GM18868 (cell line): ENCODE data around the gene SCAI.
"Not testable (repeated sequence)": the region's sequence is repeated elsewhere in the genome, so short reads cannot be mapped to it uniquely, and the experiment has no call there.

Experiments used
- ATAC-seq: cut with Tn5 transposase; IDR thresholded peaks from one replicate; pipeline ENCODE4 v1.9.1; 2021; ENCODE audit warnings: mild to moderate bottlenecking, moderate library complexity; ENCODE audit not compliant: unreplicated experiment

Gene SCAI

GRCh38 chr9:125106285-125106893 lies 36.9 kb downstream of the SCAI start:
- no peak for ATAC-seq

GRCh38 chr9:125103770-125104460 lies 39.4 kb downstream of the SCAI start:
- ATAC-seq: no peak

- ATAC-seq: no peak
Measured at GRCh38 chr9:125103021-125103420, 40.3 kb downstream of the SCAI start.

- ATAC-seq: no peak
Measured at GRCh38 chr9:125100822-125101221, 42.5 kb downstream of the SCAI start.

DNA sequence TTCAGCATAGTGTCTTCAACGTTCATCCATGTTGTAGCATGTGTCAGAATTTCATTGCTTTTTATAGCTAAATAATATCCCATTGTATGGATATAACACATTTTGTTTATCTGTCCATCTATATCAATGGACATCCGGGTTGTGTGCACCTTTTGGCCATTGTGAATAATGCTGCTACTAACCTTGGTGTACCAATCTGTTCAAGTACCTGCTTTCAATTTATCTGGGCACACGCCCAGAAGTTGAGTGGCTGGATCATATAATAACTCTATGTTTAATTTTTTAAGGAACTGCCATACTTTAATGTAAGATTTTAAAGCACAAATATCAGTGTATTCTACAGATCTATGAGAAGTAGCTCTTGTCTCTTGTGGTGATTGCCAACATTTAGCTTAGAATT lies 43.5 kb downstream of the SCAI start:
- ATAC-seq: no peak

- no peak for ATAC-seq
Measured at GRCh38 chr9:125095821-125096443, 47.4 kb downstream of the SCAI start.

DNA sequence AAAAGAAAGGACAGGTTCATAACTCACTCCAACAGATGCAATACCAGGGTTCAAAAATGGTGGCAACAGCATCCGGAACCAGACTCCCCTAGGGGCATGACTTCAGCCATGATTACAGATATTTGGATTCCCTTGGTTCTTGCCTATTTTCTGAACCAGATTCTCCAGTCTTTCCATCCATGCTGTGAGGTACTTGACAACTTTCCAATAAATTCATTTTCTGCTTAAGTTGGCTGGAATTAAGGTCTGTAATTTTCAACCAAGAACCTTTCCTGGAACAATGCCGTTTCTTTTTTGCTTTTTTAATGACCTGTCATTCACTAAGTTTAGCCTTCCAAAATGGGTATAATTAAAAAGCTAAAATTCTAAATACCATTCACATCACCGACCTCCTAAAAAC lies 52.2 kb downstream of the SCAI start:
- no peak for ATAC-seq

DNA sequence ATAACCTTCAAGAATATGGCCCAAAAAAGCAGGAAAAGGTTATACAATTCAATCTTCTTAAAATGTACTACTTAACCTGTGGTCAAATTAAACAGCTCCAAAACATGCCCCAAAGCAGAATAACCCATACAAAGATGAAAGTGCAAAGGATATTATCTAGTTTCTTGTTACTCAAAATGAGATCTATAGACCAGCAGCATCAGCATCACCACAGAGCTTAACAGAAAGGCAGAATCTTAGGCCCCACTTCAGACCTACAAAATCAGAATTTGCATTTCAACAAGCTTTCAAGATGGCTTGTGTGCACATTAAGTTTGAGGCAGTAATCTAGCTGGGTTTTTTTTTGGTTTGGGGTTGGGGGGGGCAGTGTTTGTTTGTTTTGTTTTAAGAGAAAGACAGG lies 54.0 kb downstream of the SCAI start:
- ATAC-seq: no peak

DNA sequence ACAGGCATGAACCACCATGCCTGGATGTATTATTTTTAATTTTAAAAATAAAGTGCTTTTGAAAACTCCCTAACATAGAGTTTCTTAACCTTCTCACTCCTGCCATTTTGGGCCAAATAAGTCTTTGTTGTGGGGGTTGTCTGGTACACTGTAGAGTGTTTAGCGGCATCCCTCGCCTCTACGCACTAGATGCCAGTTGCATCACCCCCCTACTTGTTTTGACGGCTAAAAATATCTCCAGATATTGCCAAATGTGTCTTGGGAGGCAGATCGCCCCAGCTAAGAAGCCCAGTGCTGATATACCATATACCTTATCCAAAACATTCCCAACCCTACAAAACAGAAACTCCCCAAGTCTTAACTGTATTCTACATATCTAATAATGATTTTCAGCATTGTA lies 54.6 kb downstream of the SCAI start:
- ATAC-seq: no peak

GRCh38 chr9:125085703-125086477 lies 57.4 kb downstream of the SCAI start:
- ATAC-seq: no peak

DNA sequence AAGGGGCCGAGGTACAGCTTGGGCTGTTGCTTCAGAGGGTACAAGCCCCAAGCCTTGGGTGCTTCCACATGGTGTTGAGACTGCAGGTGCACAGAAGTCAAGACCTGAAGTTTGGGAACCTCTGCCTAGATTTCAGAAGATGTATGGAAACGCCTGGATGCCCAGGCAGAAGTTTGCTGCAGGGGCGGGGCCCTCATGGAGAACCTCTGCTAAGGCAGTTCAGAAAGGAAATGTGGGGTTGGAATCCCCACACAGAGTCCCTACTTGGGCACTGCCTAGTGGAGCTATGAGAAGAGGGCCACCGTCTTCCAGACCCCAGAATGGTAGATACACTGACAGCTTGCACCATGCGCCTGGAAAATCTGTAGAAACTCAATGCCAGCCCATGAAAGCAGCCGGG lies 61.1 kb downstream of the SCAI start:
- ATAC-seq: not testable (repeated sequence)

DNA sequence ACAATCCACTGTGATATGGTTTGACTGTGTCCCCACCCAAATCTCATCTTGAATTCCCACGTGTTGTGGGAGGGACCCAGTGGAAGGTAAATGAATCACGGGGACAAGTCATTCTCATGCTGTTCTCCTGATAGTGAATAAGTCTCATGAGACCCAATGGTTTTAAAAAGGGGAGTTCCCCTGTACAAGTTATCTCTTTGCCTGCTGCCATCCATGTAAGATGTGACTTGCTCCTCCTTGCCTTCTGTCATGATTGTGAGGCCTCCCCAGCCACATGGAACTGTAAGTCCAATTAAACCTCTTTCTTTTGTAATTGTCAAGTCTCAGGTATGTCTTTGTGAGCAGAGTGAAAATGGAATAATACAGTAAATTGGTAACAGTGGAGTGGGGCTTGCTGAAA lies 62.5 kb downstream of the SCAI start:
- not testable (repeated sequence) for ATAC-seq

DNA sequence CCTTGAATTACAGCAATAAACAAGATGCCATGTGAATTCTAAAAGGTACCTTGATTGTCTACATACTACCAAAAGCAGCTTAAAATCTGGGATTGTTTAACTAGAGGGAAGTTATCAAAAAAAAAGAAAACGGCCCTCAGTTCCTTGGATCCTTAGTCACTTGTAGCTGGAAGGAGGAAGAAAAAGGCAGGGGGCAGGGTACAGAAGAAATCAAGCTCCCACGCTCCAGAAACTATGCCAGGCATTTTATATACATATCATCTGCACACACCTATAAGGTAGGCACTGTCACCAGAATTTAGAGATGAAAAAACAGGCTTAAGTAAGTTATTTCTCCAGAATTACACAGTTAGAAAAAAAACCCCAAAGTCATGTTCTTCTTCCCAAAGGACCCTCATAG lies 63.4 kb downstream of the SCAI start:
- ATAC-seq: no peak

DNA sequence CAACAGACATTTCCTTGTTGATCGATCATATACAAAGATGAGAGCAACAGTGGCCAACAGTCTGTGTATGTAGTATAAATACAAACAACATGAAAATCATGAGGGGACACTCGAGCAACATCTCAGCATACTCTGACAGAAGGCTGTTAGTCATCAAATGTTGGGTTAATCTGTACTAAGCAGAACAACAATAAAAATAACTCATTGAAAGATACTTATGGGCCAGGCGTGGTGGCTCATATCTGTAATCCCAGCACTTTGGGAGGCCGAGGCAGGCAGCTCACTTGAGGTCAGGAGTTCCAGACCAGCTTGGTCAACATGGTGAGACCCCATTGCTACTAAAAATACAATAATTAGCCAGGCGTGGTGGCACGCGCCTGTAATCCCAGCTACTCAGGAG lies 67.3 kb downstream of the SCAI start:
- ATAC-seq: no peak

DNA sequence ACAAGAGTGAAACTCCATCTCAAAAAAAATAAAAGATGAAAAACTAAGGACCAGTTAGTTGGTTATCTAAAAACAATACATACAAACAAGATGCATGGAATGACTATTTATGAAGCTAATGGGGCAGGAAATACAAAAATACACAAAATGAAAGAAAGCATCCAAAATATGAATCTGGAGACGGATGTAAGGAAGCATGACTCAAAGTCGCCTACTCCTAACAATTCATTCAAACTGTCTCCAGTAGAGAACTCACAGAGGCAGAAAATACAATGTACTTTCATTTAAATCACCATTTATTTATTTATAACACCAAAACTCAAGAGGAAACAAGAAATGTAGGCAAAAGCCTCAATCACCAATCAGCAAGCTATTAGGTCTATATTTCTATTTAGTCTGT lies 68.4 kb downstream of the SCAI start:
- no peak for ATAC-seq

GRCh38 chr9:125066839-125067619 lies 76.3 kb downstream of the SCAI start:
- ATAC-seq: no peak

DNA sequence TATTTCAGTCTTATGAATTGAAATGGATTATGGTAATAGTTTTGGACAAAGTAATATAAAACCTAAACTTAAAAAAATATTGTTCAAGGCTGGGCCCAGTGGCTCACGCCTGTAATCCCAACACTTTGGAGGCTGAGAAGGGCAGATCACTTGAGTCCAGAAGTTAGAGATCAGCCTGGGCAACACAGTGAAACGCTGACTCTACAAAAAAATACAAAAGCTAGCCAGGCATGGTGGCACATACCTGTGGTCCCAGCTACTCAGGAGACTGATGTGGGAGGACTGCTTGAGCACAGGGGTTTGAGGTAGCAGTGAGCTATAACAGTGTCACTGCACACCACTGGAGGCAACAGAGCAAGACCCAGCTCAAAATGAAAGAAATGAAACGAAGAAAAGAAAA lies 81.9 kb downstream of the SCAI start:
- no peak for ATAC-seq

DNA sequence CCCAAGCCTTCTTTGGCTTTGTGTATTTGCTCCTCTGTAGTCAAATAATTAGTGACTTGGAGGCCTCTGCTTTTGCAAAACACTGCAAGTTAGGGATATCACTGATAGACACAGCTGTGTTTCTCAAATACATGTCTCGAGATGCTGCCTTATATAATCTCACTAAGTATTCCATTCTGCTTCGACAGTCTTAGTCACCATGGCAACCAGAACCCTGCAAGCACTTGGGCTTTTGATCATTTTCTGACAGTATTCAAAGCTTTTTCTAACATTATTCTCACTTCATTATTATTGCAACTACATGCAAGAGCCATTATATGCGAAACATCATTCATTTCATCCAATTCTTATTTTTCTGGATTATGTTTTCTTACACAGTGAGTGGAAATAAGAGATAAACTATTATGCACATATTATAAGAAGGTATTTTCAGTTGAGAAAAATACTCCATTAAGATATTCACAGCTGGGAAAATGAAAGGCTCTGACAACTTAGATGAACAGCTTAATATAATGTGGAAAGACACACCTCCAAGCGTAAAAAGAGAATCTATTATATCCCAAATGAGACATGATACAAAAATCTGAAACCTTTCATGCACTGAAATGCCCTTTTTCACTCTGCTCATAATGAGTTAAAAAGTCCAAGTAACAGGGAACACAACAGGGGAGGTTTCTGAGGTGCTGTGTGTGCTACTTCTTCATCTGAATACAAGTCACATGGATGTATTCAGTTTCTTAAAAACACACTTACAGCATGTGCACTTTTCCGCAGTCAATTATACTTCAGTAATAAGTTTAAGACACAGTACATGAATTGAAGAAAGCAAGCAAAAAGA lies 93.9 kb downstream of the SCAI start:
- ATAC-seq: no peak

DNA sequence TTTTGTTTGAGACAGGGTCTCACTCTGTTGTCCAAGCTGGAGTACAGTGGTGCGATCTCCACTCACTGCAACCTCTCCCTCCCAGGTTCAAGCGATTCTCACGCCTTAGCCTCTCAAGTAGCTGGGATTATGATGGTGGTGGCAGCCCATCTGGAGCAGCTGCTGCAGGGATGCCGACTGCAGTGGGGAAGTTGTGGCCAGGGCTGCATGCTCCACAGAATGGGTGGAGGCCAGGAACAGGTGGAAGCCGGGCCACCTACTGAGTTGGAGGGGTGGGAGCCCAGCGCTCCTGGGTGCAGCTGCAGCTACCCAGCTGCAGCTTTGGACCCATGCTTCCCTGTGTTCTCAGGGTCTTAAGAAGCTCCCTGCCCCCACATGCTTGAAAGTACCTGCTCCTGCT lies 99.7 kb downstream of the SCAI start:
- ATAC-seq: no peak

DNA sequence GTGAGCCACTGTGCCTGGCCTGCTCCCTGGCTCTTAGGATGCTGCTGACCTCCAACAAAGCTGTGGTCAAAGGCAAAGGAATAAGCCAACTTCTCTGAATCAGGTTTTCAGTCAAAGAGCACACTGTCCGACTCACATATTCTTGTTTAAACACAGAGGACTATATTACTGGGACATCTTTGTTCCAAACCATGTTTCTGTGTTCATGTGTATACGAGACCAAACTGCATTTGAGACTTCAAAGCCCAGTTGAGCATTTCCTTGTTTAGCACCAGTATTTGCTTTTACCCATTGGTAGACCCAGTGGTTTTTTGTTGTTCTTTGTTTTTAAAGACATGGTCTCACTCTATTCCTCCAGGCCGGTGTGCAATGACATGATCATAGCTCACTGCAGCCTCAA lies 100.2 kb downstream of the SCAI start:
- ATAC-seq: no peak
